WTC11 (cell line): ENCODE measurements around the gene CSH1. TPM values are rescaled to one million over a fixed set of nuclear protein-coding genes. Genes with fewer than 3 reads are reported as not detected.

Experiments
- ATAC-seq: fragments of 200-7000 bp; cut with Tn5 transposase; 2 replicates; pipeline ENCODE4 v1.10.0; 2021; ENCODE audit warnings: mild to moderate bottlenecking, moderate library complexity
- CTCF ChIA-PET: fragments of 300-600 bp; sonication (Branson Sonifier 250); formaldehyde crosslinking; loops from one replicate; lab custom pipeline; 2021; ENCODE audit warnings: antibody characterized with exemption; lab: Charles Lee
- POLR2A ChIA-PET: fragments of 350-600 bp; sonication (Branson Sonifier 250); formaldehyde crosslinking; loops from one replicate; lab custom pipeline; 2021; ENCODE audit warnings: antibody characterized with exemption; lab: Charles Lee
- DNase-seq: peaks from one replicate; pipeline ENCODE4 v3.0.0; 2021; ENCODE audit warnings: low spot score
- H3K27ac Mint-ChIP-seq: 2 replicates; pipeline ENCODE4 v1.8.0; 2021; ENCODE audit warnings: mixed read lengths
- H3K27me3 Mint-ChIP-seq: 2 replicates; pipeline ENCODE4 v1.8.0; 2021; ENCODE audit warnings: low read depth, mild to moderate bottlenecking, moderate library complexity, mixed read lengths
- H3K36me3 Mint-ChIP-seq: 2 replicates; pipeline ENCODE4 v1.8.0; 2021; ENCODE audit warnings: mixed read lengths
- H3K4me1 Mint-ChIP-seq: 2 replicates; pipeline ENCODE4 v1.8.0; 2022; ENCODE audit warnings: mixed read lengths
- H3K4me3 Mint-ChIP-seq: 2 replicates; pipeline ENCODE4 v1.8.0; 2021; ENCODE audit warnings: mild to moderate bottlenecking, moderate library complexity, mixed read lengths
- H3K9me3 Mint-ChIP-seq: 2 replicates; pipeline ENCODE4 v1.8.0; 2021; ENCODE audit warnings: mixed read lengths
- EMX1 ChIP-seq: fragments of 250-450 bp; sonication (Bioruptor Pico); IDR thresholded peaks from 2 replicates; pipeline ENCODE4 v1.8.0; 2021; ENCODE audit warnings: mild to moderate bottlenecking
- ESRRA ChIP-seq: sonication (generic); formaldehyde crosslinking; IDR thresholded peaks from 2 replicates; pipeline ENCODE4 v1.8.1; 2022; ENCODE audit warnings: mild to moderate bottlenecking, missing genetic modification reagents, borderline replicate concordance
- KAT7 ChIP-seq: sonication (generic); formaldehyde crosslinking; IDR thresholded peaks from 2 replicates; pipeline ENCODE4 v1.8.1; 2023; ENCODE audit warnings: missing genetic modification reagents, mild to moderate bottlenecking, borderline replicate concordance
- MYBL2 ChIP-seq: sonication (generic); formaldehyde crosslinking; IDR thresholded peaks from 2 replicates; pipeline ENCODE4 v1.8.1; 2023; ENCODE audit warnings: mild to moderate bottlenecking, moderate library complexity, missing genetic modification reagents
- NFE2L1 ChIP-seq: sonication (generic); formaldehyde crosslinking; IDR thresholded peaks from 2 replicates; pipeline ENCODE4 v1.8.1; 2023; ENCODE audit warnings: missing genetic modification reagents
- TEAD1 ChIP-seq: sonication (generic); formaldehyde crosslinking; IDR thresholded peaks from 2 replicates; pipeline ENCODE4 v1.8.0; 2022; ENCODE audit warnings: mild to moderate bottlenecking, missing genetic modification reagents
- ZNF263 ChIP-seq: sonication (generic); formaldehyde crosslinking; IDR thresholded peaks from 2 replicates; pipeline ENCODE4 v1.8.1; 2022; ENCODE audit warnings: low read depth, mild to moderate bottlenecking, moderate library complexity, missing genetic modification reagents
- ZNF396 ChIP-seq: fragments of 250-450 bp; sonication (Bioruptor Pico); IDR thresholded peaks from 2 replicates; pipeline ENCODE4 v1.8.0; 2021; ENCODE audit warnings: mild to moderate bottlenecking, moderate library complexity, borderline replicate concordance
- ZNF423 ChIP-seq: fragments of 250-450 bp; sonication (Bioruptor Pico); IDR thresholded peaks from 2 replicates; pipeline ENCODE4 v2.1.2; 2022; ENCODE audit warnings: mild to moderate bottlenecking, moderate library complexity
- total RNA-seq: library from RNA; stranded (reverse); gene quantifications from 3 replicates; pipeline ENCODE4 v1.2.3, GENCODE V29; 2021
- TF ChIP-seq, protein P1 (sequence below): fragments of 250-450 bp; sonication (Bioruptor Pico); IDR thresholded peaks from 2 replicates; pipeline ENCODE4 v1.9.0; 2021; ENCODE audit warnings: mild to moderate bottlenecking, borderline replicate concordance
- TF ChIP-seq, protein P2 (sequence below): fragments of 250-450 bp; sonication (Bioruptor Pico); IDR thresholded peaks from 2 replicates; pipeline ENCODE4 v1.8.0; 2021; ENCODE audit warnings: mild to moderate bottlenecking
- TF ChIP-seq, protein P3 (sequence below): fragments of 250-450 bp; sonication (Bioruptor Pico); IDR thresholded peaks from 2 replicates; pipeline ENCODE4 v1.9.0; 2021; ENCODE audit warnings: mild to moderate bottlenecking
- TF ChIP-seq, protein P4 (sequence below): fragments of 250-450 bp; sonication (Bioruptor Pico); conservative IDR thresholded peaks from 2 replicates; pipeline ENCODE4 v1.9.0; 2021; ENCODE audit warnings: mild to moderate bottlenecking

CSH1 gene
- total RNA-seq, 1 experiment from 2014 or later, result not detected

DNA sequence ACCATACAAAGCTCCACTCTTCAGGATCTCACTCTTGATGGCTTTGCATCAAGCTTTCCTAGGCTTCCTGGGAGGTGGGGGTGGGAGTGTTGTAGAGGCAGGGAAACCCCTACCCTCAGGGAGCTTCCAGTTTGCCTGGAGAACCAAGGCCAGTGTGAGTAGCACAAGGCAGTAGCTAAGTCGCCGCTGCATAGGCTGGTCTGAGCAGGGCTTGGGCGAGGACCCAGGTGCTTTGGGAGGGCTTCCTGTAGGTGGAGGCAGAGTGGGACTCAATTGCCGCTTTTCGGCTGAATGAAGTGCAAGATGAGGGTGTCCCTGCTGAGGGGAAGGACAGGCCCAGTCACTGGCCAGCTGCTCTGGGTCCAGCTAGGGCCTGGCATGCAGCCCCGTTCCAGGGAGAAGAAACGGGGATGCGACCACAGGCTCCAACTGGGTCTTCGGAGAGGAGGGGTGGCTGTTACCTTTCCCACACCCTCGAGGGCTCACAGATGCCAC, 31.8 kb upstream of the CSH1 start:
- peaks cover 18% of the 10 kb centered on the region for H3K4me1 Mint-ChIP-seq
- H3K36me3 Mint-ChIP-seq, result no peaks in the 10 kb centered on the region
- TF ChIP-seq TEAD1 (CRISPR knock-in tag) (no peak), ESRRA (CRISPR knock-in tag) (no peak), EMX1 (CRISPR knock-in tag) (no peak)
- TF ChIP-seq, protein P1, sequence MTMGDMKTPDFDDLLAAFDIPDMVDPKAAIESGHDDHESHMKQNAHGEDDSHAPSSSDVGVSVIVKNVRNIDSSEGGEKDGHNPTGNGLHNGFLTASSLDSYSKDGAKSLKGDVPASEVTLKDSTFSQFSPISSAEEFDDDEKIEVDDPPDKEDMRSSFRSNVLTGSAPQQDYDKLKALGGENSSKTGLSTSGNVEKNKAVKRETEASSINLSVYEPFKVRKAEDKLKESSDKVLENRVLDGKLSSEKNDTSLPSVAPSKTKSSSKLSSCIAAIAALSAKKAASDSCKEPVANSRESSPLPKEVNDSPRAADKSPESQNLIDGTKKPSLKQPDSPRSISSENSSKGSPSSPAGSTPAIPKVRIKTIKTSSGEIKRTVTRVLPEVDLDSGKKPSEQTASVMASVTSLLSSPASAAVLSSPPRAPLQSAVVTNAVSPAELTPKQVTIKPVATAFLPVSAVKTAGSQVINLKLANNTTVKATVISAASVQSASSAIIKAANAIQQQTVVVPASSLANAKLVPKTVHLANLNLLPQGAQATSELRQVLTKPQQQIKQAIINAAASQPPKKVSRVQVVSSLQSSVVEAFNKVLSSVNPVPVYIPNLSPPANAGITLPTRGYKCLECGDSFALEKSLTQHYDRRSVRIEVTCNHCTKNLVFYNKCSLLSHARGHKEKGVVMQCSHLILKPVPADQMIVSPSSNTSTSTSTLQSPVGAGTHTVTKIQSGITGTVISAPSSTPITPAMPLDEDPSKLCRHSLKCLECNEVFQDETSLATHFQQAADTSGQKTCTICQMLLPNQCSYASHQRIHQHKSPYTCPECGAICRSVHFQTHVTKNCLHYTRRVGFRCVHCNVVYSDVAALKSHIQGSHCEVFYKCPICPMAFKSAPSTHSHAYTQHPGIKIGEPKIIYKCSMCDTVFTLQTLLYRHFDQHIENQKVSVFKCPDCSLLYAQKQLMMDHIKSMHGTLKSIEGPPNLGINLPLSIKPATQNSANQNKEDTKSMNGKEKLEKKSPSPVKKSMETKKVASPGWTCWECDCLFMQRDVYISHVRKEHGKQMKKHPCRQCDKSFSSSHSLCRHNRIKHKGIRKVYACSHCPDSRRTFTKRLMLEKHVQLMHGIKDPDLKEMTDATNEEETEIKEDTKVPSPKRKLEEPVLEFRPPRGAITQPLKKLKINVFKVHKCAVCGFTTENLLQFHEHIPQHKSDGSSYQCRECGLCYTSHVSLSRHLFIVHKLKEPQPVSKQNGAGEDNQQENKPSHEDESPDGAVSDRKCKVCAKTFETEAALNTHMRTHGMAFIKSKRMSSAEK, result no peak
- TF ChIP-seq, protein P2, sequence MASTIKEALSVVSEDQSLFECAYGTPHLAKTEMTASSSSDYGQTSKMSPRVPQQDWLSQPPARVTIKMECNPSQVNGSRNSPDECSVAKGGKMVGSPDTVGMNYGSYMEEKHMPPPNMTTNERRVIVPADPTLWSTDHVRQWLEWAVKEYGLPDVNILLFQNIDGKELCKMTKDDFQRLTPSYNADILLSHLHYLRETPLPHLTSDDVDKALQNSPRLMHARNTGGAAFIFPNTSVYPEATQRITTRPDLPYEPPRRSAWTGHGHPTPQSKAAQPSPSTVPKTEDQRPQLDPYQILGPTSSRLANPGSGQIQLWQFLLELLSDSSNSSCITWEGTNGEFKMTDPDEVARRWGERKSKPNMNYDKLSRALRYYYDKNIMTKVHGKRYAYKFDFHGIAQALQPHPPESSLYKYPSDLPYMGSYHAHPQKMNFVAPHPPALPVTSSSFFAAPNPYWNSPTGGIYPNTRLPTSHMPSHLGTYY (CRISPR knock-in tag), result no peak
- TF ChIP-seq, protein P3, sequence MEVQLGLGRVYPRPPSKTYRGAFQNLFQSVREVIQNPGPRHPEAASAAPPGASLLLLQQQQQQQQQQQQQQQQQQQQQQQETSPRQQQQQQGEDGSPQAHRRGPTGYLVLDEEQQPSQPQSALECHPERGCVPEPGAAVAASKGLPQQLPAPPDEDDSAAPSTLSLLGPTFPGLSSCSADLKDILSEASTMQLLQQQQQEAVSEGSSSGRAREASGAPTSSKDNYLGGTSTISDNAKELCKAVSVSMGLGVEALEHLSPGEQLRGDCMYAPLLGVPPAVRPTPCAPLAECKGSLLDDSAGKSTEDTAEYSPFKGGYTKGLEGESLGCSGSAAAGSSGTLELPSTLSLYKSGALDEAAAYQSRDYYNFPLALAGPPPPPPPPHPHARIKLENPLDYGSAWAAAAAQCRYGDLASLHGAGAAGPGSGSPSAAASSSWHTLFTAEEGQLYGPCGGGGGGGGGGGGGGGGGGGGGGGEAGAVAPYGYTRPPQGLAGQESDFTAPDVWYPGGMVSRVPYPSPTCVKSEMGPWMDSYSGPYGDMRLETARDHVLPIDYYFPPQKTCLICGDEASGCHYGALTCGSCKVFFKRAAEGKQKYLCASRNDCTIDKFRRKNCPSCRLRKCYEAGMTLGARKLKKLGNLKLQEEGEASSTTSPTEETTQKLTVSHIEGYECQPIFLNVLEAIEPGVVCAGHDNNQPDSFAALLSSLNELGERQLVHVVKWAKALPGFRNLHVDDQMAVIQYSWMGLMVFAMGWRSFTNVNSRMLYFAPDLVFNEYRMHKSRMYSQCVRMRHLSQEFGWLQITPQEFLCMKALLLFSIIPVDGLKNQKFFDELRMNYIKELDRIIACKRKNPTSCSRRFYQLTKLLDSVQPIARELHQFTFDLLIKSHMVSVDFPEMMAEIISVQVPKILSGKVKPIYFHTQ (CRISPR knock-in tag), result no peak
- TF ChIP-seq, protein P4, sequence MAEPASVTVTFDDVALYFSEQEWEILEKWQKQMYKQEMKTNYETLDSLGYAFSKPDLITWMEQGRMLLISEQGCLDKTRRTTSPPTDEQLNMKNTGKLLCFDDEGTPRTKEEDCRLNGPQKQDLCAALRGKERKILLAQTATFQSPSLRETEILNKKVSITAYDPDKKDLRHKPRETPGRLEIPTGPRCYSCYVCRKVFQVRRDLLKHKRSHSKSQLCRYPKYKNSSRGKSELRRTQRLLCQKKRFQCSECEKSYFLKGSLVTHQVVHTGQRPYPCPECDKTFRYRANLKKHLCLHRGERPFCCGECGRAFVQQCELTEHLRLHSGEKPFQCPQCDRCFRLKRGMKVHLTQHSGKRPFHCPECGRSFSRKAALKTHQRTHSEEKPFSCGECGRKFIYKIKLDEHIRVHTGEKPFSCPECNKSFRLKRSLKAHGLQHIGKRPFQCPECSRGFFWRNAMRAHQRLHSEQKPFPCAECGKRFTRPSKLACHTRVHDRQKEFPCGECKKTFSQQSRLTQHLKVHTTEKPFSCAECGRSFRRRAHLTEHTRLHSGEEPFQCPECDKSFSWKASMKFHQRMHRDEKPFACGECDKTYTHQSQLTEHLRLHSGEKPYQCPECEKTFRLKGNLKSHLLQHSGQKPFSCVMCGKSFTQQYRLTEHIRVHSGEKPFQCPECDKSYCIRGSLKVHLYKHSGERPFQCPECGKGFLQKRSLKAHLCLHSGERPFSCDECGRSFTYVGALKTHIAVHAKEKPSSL (CRISPR knock-in tag), result no peak
- ATAC-seq (no peak), DNase-seq (no peak)
- ChIA-PET CTCF (interaction anchor here (0.7 to 6.3 kb wide), 10 partner anchors 9 to 205 kb away, joined by 3 to 87 read pairs (median 4); partner anchors contain the start of genes CSHL1, GH1 and GH2), POLR2A (interaction anchor here (0.6 to 0.7 kb wide), 2 partner anchors 18 to 335 kb away, joined by 3 read pairs; partner anchors contain the start of gene TEX2)
- H3K27me3 Mint-ChIP-seq, result no peaks in the 10 kb centered on the region
- no peaks in the 10 kb centered on the region for H3K9me3 Mint-ChIP-seq
- H3K27ac Mint-ChIP-seq, result no peak overlapping the region
- H3K4me3 Mint-ChIP-seq, result no peak overlapping the region

DNA sequence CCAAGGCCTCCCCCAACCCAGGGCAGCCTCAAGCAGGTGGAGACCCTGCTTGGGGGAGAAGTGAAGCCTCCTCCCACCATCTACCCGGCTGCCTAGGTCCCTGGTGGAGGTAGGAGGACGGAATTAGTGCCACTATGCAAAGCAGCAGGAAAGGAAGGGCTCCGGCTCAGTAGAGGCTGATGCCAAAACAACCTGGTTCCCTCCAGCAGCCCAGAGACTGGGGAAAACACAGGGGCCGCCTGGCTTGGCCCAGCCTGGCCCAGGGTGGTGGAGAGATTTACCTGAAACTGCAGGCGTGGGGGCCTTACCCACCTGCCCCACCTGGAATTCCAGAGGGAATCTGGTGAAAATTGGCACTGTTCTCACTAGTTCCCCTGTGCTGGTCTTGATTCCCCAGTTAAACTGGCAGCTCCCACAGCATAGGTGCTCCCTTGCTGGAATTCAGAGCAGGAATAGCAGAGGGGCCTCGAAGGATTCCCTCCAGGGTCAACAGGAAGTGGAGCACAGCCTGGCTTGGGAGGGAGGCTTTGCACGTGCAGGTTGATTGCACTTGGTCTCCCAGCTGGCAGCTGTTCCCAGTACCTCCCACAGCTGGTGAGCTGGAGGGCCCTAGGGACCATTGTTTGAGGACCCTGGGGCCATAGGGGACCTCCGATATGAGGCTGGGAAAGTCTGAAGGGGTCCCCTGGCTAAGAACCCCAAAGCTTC, 31.2 kb upstream of the CSH1 start:
- ChIA-PET POLR2A (interaction anchor here (0.6 to 0.7 kb wide), 2 partner anchors 19 to 335 kb away, joined by 3 read pairs; partner anchors contain the start of gene TEX2), CTCF (interaction anchor here (0.7 to 6.3 kb wide), 10 partner anchors 9 to 206 kb away, joined by 3 to 87 read pairs (median 4); partner anchors contain the start of genes CSHL1, GH1 and GH2)
- Mint-ChIP-seq H3K4me3 (no peak overlapping the region), H3K27ac (no peak overlapping the region), H3K27me3 (no peaks in the 10 kb centered on the region), H3K9me3 (no peaks in the 10 kb centered on the region), H3K36me3 (no peaks in the 10 kb centered on the region), H3K4me1 (peaks cover 16% of the 10 kb centered on the region)
- ATAC-seq (no peak), DNase-seq (no peak)
- TF ChIP-seq ZNF263, result peak; percentile 61; the same call in 1 of the 2 replicates
- no peak for TF ChIP-seq ZNF396 (CRISPR knock-in tag)
- no peak for TF ChIP-seq MYBL2 (CRISPR knock-in tag)
- no peak for TF ChIP-seq NFE2L1 (CRISPR knock-in tag)
- no peak for TF ChIP-seq KAT7 (CRISPR knock-in tag)
- TF ChIP-seq ZNF423, result no peak
- TF ChIP-seq ESRRA (CRISPR knock-in tag), result no peak
- no peak for TF ChIP-seq EMX1 (CRISPR knock-in tag)
